ENCODE data around the gene IQSEC1. TPM values are rescaled to one million over a fixed set of nuclear protein-coding genes. Genes with fewer than 3 reads are reported as not detected.

IQSEC1 gene
- total RNA-seq, 1 experiment from 2014 or later: 28.1 TPM

DNA sequence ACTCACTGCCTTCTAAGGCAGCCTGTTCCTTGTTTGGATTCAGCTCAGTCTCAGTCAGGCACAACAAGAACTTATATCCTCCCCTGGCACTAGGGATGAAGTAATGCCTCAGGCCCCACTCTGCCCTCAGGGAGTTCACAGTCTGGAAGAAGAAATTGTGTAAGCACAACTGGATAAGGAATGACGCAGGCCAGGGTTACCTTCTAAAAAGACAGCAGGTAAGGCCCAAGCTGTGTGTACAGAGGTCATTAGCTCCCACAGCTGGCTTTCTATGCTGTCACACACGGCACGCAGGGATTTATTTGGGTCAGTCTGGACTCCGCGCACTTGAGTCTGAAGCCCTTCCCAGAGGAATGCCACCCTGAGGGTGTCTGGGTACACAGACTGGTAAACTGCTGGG, 82.9 kb downstream of the IQSEC1 start:
- no peaks in the 10 kb centered on the region for H3K79me2 ChIP-seq (ENCODE audit: insufficient read depth, low read length)
- no peak overlapping the region for H3K4me2 ChIP-seq (ENCODE audit: low read length)
- no peak for ATAC-seq
- no peaks in the 10 kb centered on the region for H4K20me1 ChIP-seq (ENCODE audit: insufficient read depth)
- no peaks in the 10 kb centered on the region for H3K27me3 ChIP-seq (ENCODE audit: insufficient read depth, low read length)
- no peak overlapping the region for H2AFZ ChIP-seq (ENCODE audit: low read depth, low read length, poor library complexity, severe bottlenecking)
- no peaks in the 10 kb centered on the region for H3K36me3 ChIP-seq (ENCODE audit: control insufficient read depth in 1 of 2, insufficient read depth in 2 of 2, low read length in 2 of 2)
- no peak overlapping the region for H3K4me3 ChIP-seq (replicated peaks in 1 of 2; ENCODE audit: low read depth in 1 of 2, low read length in 2 of 2)
- no peaks in the 10 kb centered on the region for H3K9me3 ChIP-seq (ENCODE audit: control insufficient read depth in 1 of 2, insufficient read depth in 1 of 2, low read depth in 1 of 2, low read length in 2 of 2)
- TF ChIP-seq FOSL1 (IDR thresholded peaks at IDR 0.05; ENCODE audit: low read depth): no peak
- TF ChIP-seq, protein P1, sequence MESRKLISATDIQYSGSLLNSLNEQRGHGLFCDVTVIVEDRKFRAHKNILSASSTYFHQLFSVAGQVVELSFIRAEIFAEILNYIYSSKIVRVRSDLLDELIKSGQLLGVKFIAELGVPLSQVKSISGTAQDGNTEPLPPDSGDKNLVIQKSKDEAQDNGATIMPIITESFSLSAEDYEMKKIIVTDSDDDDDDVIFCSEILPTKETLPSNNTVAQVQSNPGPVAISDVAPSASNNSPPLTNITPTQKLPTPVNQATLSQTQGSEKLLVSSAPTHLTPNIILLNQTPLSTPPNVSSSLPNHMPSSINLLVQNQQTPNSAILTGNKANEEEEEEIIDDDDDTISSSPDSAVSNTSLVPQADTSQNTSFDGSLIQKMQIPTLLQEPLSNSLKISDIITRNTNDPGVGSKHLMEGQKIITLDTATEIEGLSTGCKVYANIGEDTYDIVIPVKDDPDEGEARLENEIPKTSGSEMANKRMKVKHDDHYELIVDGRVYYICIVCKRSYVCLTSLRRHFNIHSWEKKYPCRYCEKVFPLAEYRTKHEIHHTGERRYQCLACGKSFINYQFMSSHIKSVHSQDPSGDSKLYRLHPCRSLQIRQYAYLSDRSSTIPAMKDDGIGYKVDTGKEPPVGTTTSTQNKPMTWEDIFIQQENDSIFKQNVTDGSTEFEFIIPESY (IDR thresholded peaks at IDR 0.05; ENCODE audit: extremely low read depth, insufficient replicate concordance, low read length): no peak
- no peak for TF ChIP-seq SIN3A (IDR thresholded peaks at IDR 0.05; ENCODE audit: low read depth)
- TF ChIP-seq SP1 (IDR thresholded peaks at IDR 0.05; ENCODE audit: low read depth): no peak
- TF ChIP-seq, protein P2, sequence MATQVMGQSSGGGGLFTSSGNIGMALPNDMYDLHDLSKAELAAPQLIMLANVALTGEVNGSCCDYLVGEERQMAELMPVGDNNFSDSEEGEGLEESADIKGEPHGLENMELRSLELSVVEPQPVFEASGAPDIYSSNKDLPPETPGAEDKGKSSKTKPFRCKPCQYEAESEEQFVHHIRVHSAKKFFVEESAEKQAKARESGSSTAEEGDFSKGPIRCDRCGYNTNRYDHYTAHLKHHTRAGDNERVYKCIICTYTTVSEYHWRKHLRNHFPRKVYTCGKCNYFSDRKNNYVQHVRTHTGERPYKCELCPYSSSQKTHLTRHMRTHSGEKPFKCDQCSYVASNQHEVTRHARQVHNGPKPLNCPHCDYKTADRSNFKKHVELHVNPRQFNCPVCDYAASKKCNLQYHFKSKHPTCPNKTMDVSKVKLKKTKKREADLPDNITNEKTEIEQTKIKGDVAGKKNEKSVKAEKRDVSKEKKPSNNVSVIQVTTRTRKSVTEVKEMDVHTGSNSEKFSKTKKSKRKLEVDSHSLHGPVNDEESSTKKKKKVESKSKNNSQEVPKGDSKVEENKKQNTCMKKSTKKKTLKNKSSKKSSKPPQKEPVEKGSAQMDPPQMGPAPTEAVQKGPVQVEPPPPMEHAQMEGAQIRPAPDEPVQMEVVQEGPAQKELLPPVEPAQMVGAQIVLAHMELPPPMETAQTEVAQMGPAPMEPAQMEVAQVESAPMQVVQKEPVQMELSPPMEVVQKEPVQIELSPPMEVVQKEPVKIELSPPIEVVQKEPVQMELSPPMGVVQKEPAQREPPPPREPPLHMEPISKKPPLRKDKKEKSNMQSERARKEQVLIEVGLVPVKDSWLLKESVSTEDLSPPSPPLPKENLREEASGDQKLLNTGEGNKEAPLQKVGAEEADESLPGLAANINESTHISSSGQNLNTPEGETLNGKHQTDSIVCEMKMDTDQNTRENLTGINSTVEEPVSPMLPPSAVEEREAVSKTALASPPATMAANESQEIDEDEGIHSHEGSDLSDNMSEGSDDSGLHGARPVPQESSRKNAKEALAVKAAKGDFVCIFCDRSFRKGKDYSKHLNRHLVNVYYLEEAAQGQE (IDR thresholded peaks at IDR 0.05; ENCODE audit: low read depth): no peak
- TF ChIP-seq EZH2 (IDR thresholded peaks at IDR 0.05): no peak
- TF ChIP-seq SRF (IDR thresholded peaks at IDR 0.05; ENCODE audit: low read depth): no peak
- no peak for TF ChIP-seq ZNF274 (IDR thresholded peaks at IDR 0.05; ENCODE audit: low read depth, low read length)
- peaks cover 8 to 27% of the 10 kb centered on the region in 2 experiments for H3K4me1 ChIP-seq (ENCODE audit: control insufficient read depth in 1 of 2, insufficient read depth in 2 of 2, low read length in 2 of 2)
- CTCF ChIA-PET: no interaction called here
- no peak for DNase-seq (ENCODE audit: low read depth, low spot score)
- BruUV-seq (replicated peaks): no TSS peak
- H3K9me2 ChIP-seq (ENCODE audit: insufficient read depth): no peaks in the 10 kb centered on the region
- H3K27ac ChIP-seq (ENCODE audit: low read depth, low read length): no peak overlapping the region
- intact Hi-C loops (cut with micrococcal nuclease): no loop called here
- POLR2A ChIA-PET: no interaction called here
- RAD21 ChIA-PET (ENCODE audit: low non-redundant PET in 1 of 2, low total read pairs in 2 of 2, uncharacterized antibody in 2 of 2, unreplicated experiment in 2 of 2): no interaction called here
- no peak overlapping the region for H3K9ac ChIP-seq (ENCODE audit: low read length)
